ENCODE results near the gene LYST.

DNA sequence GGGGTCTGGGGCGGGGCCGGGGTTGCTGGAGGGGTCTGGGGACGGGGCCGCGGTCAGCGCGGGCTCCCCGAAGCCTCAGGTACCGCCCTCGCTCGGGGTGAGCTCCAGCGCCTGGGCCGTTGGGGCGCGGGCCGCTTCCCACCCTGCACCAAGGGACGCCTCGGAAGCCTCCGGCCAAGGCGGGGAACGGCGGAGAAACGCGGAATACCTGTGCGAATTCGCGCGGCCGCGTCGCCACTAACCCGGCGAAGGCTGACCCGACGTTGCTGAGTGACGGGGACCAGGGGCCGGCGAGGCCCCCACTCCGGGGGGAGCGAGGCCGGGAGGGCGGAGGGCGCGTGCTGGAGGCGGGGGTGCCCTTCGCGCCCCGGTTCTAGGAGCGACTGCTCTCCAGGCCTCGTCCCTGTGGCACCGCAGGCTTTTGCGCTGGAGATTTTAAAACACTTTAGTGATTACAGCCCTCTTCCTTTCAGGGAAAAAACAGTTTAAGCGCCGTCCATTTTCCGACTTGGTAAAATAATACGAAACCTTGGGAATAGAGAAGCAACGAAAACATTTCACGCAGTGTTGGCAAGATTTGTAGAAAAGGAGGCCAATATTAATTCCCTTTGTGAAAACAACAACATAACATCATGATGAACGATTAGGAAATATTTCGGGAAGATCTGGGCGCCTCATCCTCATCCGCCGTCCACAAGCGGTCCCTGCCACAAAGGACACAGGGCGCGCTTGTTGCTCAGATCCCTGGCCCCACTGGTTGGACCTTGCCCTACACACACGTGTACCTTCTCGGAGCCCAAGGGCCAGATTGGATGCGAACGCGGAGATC, 216.2 kb downstream of the LYST start:
- TF ChIP-seq POLR2A (IDR thresholded peaks at IDR 0.05), result no peak
- peak in 2 of 3 donors; percentile 16 to 49 for TF ChIP-seq POLR2AphosphoS5 (IDR thresholded peaks at IDR 0.05)
- TF ChIP-seq CTCF (IDR thresholded peaks at IDR 0.05), result no peak
